ENCODE measurements around the gene GJA5.

Gene GJA5

GRCh38 chr1:147760481-147761260 lies at the start of gene GJA5:
GJA5 (minus strand) TSS chr1:147760602; CDS start chr1:147759238, 1,364 bp downstream.
- DNase-seq: peak; percentile 6

DNA sequence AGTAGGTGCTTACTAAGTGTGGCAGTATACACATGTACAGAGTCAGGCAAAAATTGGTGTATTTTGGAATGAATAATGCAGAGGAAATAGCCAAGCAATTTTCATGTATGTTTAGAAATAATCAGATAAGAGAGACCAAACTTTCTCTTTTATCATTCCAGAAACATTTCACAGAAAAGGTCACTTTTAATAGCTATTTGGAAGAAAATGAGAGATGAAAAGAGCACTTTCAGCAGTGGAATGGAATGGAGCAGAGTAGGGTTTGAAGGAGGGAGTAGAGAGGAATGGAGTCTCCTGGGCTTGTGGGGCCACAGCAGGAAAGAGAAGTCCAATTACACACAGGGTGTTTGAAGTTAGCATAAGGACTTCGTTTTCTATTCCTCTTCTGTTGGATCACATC lies 48.8 kb upstream of the GJA5 start:
- DNase-seq: no peak

DNA sequence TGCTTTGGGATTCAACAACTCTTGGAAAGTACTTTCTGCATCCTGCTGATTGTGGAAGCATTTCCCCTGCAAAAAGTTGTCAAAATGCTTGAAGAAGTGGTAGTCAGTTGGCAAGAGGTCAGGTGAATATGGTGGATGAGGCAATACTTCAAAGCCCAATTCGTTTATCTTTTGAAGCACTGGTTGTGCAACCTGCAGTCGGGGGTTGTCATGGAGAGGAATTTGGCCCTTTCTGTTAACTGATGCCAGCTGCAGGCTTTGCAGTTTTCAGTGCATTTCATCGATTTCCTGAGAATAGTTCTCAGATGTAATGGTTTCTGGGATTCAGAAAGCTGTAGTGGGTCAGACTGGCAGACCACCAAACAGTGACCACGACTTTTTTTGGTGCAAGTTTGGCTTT lies 47.6 kb upstream of the GJA5 start:
- peak; percentile 3 for DNase-seq

- no peak for DNase-seq
These were observed 47.0 kb upstream of the GJA5 start for GRCh38 chr1:147807405-147807804.

- no peak for DNase-seq
These were observed 44.7 kb upstream of the GJA5 start for GRCh38 chr1:147804942-147805723.

GRCh38 chr1:147800804-147801203 lies 40.4 kb upstream of the GJA5 start:
- no peak for DNase-seq

- DNase-seq: no peak
These were observed 38.3 kb upstream of the GJA5 start for GRCh38 chr1:147798731-147799130.

DNA sequence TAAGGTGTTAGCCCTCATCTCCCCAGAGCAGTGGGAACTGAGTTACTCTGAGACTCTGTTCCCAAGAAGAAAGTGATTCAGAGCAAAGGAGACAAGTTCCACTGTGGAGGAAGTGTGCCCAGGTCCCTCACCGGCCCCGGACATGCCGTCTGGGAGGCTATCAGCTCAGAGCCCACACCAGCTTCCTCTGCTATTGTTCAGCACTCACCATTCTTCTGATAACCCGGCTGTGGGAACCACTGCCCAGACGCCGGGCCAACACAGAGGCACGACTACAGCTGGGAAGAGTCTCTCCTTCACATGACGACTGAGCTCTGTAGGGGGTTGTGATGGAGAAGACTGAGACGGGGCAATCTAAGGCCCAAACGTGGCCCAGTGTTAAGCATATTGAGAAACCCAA lies 34.2 kb upstream of the GJA5 start:
- DNase-seq: no peak

GRCh38 chr1:147791876-147792275 lies 31.5 kb upstream of the GJA5 start:
- no peak for DNase-seq

DNA sequence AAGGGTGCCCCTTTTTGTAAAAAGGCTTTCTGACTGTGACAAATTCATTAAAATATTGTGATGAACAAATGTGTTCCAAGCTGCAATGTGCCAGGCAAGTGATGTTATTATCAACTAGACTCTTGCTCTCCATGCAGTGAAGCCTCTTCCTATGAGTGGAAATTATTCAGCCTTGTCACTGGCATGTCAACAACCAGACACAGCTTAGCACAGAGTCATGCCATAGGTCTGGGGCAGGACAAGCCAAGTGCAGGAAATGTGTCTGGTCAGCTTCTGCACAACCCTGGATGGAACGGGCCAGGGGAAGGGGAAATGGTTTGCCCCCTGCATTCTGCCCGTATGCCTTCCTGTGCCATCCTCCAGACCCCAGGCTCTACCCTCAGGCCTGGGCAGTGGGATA lies 27.4 kb upstream of the GJA5 start:
- DNase-seq: no peak

GRCh38 chr1:147786536-147786935 lies 26.1 kb upstream of the GJA5 start:
- no peak for DNase-seq

DNA sequence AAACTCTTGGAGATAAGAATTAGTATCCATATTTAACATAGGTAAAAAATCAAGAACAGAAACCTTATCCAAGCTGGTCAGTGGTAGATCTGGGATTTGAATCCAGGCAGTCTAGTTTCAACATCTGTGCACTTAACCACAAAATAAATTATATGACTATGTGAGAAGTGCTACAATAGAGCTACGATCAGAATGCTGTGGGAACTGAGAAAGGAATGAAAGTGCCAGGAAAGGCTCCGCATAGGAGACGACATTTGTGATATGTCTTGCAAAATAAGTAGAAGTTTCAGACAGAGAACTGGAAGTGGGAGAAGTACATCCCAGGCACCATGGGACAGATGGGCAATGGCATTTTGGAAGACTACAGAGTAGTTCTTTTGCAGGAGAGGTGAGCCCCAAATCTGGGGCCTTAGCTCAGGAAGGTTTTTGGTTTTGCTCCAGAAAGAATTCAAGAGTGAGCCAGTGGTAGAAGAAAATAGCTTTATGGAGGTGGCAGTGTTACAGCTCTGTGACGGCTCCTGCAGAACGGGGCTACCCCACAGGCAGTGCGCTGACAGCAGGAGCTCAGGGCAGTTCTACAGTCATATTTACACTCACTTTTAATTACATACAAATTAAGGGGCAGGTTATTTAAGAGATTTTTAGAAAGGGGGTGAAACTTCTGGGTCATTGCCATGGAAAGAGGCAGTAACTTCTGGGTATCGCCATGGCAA lies 25.5 kb upstream of the GJA5 start:
- peak; percentile 3 for DNase-seq

GRCh38 chr1:147784941-147785340 lies 24.5 kb upstream of the GJA5 start:
- DNase-seq: no peak

DNA sequence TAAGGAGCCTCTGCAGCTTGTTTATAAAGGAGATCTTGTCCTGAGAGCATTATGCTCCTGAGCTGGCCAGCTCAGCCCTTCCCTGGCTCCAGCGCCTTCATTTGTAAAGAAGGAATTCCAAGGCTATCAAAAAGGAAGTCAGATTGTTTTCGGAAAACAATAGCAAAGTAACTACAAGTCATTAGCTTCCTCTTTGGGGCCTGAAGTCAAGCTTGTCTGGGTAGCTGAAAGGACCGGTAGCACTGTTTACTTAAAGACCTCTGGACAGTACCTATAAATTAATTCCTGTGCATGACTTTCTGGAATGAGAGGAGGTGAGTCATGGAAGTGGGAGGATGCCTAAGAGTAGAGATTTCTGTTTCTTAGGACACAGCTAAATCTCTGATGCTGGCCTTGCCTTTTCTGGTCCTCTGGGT lies 20.7 kb upstream of the GJA5 start:
- DNase-seq: peak; percentile 7

- DNase-seq: no peak
These were observed 17.3 kb upstream of the GJA5 start for GRCh38 chr1:147777694-147778093.

- DNase-seq: no peak
These were observed 12.9 kb upstream of the GJA5 start for GRCh38 chr1:147773215-147773715.

GRCh38 chr1:147772570-147772969 lies 12.2 kb upstream of the GJA5 start:
- DNase-seq: no peak

- DNase-seq: peak; percentile 49
These were observed 11.1 kb upstream of the GJA5 start for GRCh38 chr1:147771226-147772125.

DNA sequence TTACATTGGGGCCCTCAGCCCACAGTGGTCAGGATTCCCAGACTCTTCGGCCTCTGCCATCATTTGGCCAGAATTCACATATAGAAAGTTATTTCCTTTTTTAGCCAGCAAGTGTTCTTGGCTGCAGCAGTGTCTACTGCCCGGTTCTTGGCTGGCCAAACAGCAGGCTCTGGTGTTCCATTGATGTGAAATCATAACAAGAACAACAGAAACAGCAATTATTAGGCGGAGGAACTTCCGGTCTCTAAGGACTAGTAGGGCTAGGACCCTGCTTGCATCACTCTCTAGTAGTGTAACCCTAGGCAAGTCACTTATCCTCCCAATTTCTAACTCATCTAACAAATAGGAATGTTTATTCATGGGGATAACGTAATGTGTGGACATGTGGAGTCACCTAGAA lies 8.7 kb upstream of the GJA5 start:
- no peak for DNase-seq

DNA sequence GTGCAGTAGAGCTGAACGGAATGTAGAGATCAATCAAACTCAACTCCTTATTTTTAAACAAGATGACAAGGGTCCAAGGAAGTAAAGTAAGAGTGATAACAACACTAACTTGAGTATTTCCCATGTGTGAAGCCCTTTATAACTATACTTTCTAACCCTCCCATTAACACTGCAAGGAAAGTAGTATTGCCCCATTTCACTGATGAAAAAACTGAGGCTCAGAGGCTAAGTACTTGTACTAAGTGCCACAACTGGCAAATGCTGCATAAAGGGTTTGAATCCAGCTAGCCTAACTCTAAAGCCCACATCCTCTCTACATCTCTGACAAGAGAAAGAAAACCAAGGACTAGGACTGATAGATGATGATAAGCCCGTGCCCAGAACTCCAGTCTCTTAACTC lies 8.2 kb upstream of the GJA5 start:
- DNase-seq: no peak

GRCh38 chr1:147768101-147768500 lies 7.7 kb upstream of the GJA5 start:
- no peak for DNase-seq
